NCI-H2107 treated with DMSO at 0.1 percent for 48 hours (cell line): ENCODE results near the gene RPL13A.

ENCODE experiments used
- DNase-seq: peaks from one replicate; lab custom pipeline; 2025; ENCODE audit not compliant: unreplicated experiment; lab: John Stamatoyannopoulos, UW

RPL13A gene

DNA sequence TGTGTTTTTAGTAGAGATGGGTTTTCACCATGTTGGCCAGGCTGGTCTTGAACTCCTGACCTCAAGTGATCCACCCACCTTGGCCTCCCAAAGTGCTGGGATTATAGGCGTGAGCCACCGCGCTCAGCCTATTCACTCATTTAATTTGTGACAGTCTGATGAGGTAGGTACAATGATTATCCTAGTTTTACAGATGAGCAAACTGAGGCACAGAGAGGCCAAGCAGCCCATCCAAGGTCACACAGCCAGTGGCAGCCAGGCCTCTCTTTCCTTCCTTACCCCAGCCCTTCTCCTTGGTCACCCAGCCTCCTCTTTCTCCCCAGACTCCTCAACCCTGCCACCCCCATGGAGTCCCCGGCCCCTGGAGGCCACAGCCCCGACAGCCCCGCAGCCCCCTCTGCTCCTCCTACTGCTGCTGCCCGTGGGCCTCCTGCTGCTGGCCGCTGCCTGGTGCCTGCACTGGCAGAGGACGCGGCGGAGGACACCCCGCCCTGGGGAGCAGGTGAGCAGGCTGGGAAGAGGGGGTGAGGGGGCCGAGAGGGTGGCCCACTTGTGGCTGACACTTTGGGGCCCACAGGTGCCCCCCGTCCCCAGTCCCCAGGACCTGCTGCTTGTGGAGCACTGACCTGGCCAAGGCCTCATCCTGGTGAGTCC is 7.3 kb upstream of the RPL13A start:
- DNase-seq = no peak

DNA sequence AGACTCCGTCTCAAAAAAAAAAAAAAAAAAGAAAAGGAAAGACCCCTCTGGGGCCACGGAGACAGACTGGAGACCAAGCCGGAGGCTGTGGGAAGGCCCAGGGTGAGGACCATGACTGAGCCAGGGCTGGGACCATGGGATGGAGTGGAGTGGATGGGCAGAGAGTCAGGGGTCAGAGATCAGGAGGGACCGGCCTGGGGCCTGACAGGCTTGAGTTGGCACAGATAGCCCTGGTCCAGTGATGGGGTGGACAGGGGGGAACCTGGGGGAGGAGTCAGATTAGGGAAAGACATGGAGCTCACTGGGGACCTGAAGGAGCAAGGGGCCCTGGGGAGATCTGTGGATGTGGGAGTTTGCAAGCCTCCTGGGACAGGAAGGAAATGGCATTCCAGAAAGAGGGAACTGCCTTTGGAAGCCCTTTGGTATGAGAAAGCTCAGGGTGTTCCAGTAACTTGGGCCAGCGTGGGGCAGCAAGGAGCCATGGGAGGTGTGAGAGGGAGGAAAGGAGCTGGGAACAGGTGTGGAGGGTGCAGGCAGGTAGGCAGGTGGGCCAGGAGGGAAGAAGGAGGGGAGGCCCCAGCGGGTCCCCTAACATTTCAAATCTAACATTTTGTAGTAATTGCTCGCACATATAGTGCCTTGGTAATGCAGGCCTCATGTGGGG is 6.3 kb upstream of the RPL13A start:
- DNase-seq = no peak

DNA sequence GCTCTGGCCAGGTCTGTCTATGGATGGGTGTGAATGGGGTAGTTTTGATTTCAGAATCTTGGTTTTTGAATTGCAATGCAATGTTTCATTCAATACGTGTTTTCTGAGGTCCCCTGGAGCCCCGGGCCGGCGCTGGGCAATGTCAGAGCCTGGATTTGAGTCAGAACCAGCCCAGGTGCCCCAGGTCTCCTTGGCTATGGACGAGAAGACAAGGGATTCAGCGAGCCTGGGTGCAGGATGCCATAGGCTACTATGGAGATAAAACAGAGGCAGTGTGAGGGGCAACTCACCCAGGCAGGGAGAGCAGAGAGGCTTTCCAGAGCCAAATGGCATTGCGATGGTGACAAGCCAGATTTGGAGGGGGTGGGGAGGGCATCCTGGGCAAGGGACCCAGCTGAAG is 1.2 kb upstream of the RPL13A start:
- no peak for DNase-seq

DNA sequence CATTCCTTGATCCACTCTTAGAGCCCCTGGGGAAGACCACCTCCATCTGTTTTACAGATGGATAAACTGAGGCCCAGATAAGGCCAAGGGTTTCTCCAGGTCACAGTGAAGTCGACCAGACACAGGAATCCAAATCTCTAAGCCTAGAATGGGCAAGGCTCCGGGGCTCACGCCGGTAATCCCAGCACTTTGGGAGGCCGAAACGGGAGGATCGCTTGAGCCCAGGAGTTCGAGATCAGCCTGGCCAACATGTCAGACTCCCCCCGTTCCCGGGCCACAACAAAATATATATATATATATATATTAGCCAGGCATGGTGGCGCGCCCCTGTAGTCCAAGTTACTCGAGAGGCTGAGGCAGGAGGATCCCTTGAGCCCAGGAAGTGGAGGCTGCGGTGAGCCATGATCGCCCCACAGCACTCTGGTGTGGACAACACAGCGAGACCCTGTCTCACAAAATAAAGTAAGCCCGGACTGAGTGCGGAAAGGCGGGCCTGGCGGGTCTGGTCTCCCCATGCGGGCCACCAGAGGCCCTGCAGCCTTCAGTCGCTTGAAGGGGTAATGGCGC is 615 bp upstream of the RPL13A start:
- DNase-seq = no peak

DNA sequence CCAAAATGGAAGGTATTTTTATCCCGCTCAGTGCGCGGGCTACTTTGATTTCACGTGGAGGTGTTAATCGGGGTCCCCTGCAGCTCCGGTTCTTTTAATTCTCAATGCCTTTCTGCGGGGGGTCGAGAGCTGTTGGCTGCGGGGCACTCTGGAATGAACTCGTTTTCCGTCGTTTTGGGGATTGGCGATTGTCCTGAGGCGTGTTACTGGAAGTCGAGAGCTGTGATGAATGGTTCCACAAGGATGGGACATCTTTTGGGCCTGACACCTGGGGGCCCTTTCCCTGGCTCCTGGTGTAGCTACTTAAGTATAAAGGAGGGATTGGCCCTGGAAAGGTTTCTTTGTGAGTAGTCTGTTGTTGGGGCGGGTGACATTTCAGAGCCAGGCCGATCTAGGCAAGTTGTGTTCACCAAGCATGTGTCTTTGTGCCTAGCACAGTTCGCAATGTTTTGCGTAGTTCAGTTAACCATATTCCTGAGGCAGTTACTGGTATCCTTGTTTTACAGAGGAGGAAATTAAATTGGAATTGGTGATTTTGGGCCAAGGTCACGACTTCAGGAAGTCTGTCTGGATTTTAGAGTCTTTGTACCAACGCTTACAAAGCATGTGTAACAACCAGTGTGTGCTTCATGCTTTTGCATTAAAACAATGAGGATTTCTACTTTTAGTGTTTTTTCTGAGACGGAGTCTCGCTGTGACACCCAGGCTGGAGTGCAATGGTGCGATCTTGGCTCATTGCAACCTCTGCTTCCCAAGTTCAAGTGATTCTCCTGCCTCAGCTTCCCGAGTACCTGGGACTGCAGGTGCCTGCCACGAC is 846 bp downstream of the RPL13A start:
- DNase-seq = no peak

DNA sequence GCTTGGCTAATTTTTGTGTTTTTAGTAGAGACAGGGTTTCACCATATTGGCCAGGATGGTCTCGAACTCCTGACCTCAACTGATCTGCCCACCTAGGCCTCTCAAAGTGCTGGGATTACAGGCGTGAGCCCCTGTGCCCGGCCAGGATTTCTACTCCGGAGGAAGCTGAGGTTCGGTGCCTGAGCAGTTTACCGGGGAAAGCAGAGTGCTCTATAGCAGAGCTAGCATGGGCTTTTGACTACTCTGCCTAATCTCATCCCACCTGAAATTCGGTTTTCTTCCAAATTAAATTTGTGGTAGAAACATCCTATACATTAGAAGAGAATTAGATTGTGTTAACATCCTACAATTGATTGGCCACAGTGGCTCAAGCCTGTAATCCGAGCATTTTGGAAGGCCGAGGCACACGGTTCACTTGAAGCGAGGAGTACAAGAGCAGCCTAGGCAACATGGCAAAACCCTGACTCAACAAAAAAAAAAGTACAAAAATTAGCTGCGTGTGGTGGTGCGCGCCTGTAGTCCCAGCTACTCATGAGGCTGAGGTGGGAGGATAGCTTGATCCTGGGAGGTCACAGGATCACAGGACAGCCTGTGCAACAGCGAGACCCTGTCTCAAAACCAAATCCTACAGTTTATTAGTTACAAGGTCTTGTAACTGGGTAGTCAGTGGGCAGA is 1.6 kb downstream of the RPL13A start:
- no peak for DNase-seq

DNA sequence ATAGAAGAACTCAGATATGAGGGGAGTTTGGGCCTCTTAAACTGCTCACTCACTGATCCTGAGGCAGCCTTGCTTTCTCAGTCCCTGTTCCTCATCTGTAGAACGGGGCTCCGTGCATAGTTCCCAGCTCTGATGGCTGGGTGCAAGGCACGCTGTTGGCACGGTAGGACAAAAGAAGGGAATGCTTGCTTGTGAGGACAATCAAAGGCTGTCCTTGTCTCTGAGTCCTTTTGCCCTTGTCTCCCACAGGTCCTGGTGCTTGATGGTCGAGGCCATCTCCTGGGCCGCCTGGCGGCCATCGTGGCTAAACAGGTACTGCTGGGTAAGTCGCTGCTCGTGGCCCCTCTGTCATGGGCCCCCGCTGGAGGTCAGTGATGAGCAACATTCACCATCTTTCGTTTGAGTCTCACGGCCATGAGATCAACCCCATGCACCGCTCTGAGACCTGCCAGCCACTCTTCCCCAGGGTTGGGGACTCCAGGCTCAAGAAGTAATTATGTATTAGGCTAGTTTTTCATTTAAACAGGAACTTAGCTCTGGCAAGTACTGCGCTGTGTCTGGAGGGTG is 2.3 kb downstream of the RPL13A start:
- no peak for DNase-seq

DNA sequence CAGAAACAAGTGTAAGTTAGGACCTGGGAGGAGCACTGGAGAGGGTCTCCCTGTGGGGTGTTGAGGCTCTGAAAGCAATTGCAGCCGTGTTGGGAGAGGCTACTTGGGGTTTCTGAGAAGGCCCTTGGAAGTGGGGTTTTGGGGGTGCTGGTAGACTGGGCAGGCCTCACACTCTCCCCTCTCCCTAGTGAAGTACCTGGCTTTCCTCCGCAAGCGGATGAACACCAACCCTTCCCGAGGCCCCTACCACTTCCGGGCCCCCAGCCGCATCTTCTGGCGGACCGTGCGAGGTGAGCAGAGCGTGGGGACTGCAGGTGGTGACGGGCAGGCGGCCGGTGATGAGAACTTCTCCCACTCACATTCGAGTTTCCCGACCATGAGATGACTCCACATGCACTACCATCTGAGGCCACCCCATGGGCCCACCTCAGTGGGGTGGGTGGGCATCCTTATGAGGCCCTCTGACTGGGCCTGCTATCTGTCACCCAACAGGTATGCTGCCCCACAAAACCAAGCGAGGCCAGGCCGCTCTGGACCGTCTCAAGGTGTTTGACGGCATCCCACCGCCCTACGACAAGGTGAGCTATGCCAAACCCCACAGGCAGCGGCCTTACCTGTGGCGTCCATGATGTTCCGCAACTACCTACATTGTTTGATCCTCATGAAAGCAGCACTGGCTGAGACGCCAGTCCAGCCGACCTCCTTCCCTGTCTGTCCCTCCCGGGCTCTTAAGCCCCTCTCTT is 3.0 kb downstream of the RPL13A start:
- no peak for DNase-seq

DNA sequence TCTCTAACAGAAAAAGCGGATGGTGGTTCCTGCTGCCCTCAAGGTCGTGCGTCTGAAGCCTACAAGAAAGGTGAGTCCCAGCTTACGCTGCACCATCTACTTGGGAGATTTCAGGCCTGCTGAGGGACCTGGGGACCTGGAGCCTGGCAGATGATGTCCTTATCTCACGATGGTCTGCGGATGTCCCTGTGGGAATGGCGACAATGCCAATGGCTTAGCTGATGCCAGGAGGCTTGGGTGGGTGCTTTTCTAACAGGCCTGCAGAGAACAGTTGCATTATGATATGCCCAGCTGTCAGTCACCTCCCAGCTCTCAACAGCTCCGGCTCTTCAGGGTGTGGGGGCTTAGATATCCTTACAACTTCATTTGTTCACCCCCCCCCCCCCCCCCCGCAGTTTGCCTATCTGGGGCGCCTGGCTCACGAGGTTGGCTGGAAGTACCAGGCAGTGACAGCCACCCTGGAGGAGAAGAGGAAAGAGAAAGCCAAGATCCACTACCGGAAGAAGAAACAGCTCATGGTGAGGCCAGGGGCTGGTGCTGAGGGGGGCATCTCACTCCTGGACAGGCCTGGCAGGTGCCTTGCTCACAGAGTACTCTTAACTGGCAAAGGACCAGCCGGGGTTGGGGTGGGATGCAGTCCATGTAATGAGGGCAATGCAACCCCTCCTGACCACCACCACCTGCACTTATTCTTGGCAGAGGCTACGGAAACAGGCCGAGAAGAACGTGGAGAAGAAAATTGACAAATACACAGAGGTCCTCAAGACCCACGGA is 3.8 kb downstream of the RPL13A start:
- DNase-seq = no peak

DNA sequence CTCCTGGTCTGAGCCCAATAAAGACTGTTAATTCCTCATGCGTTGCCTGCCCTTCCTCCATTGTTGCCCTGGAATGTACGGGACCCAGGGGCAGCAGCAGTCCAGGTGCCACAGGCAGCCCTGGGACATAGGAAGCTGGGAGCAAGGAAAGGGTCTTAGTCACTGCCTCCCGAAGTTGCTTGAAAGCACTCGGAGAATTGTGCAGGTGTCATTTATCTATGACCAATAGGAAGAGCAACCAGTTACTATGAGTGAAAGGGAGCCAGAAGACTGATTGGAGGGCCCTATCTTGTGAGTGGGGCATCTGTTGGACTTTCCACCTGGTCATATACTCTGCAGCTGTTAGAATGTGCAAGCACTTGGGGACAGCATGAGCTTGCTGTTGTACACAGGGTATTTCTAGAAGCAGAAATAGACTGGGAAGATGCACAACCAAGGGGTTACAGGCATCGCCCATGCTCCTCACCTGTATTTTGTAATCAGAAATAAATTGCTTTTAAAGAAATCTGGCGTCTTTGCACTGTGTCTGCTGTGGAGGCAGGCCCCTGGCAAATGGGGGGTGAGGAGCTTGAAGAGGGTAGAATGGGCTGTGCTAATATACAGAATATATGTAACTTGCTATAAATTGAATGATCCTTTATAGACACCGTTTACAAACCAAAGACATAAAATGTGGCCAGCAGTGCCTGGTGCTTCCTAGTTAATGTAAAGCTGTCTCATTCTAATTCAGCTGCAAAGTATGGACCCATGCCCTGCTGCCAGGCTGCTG is 4.6 kb downstream of the RPL13A start:
- DNase-seq = no peak

DNA sequence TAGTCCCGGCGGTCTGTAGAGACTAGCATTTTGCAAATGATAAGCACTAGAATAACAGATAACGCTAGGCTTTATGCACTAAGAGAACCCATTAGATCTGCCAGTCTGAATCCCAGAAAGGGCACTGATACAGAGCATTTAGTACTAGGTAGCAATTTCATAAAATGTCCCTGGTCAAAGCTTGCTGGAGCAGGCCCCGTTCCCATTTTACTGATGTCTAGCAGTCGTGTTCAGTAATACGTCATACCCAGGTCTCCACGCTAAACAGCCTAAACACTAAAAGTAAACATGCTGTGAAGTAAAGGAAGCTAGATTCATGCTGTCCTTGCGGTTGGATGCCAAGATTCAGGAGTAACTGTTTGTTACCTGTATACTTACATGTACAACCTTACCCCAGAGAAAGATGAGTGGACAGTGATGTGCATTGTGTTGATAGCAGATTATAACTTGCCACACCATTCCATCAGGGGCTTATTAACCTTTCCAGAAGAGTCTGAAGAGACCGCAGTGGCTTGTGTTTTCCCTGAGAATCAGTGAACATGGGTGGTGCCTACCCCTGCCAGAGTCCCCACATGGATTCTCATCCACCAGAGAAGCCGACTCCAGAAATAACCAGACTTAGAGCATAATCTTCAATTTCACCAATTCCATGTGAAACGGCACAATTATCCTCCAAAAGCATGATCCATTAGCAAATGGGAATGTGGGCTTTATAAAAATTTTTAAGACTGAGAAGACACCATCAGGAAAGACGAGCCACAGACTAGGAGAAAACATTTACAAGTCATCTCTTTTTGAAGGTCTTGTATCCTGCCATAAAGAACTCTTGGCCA is 5.4 kb downstream of the RPL13A start:
- DNase-seq = no peak

DNA sequence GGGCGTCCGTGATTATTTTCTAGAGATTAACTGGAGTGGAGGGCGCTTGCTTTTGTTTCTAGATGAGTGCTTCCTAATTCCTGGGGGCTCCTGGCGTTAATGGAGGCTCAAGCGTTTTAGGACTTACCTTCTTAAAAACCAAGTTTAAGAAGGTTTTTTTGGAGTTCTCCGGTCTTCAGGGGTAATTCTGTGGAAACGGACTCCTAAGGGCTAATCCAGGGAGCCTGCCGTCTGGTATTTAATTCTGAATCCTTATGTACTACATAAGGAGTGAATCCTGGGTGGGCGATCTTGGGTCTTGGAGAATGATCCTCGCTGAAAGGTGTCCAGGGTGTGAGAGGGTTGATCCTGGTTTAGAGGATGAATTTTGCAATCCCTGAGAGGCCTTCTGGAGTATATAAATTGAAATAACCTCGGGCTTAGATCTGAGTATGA is 9.2 kb downstream of the RPL13A start:
- DNase-seq = no peak

DNA sequence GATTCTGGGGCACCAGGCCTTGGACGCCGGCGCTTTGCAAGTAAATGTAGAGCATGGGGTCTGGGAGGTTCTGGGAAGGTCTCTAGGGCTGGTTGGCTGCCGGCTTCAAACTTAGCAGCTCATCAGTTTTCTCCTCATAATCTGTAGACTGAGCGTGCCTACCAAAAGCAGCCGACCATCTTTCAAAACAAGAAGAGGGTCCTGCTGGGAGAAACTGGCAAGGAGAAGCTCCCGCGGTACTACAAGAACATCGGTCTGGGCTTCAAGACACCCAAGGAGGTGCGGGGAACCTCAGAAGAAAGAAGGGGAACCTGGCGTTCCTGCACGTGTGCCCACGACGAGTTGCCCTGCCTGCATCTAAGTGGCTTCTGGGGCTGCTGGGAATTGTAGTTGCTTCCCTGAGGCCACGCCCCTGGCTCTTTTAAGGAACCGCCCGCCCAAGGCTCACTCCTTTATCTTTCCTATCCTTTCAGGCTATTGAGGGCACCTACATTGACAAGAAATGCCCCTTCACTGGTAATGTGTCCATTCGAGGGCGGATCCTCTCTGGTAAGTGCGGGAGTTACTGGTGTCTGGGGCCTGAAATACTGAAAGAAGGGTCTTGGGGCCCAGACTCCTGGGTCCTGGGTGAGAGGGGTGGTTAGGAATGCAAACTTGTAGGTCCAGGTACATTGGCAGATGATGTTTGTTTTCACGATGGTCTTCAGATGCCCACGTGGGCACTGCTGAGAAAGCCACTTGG is 9.8 kb downstream of the RPL13A start:
- no peak for DNase-seq

DNA sequence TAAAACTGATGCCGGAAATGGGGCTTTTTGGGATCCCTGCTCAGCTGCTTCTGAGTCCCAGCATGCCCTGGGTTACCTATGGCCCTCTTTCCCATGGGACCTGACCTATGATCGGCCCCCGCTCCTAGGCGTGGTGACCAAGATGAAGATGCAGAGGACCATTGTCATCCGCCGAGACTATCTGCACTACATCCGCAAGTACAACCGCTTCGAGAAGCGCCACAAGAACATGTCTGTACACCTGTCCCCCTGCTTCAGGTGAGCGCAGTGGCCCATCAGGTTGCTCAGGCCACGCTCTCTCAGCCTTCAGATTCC is 10.3 kb downstream of the RPL13A start:
- DNase-seq = no peak

DNA sequence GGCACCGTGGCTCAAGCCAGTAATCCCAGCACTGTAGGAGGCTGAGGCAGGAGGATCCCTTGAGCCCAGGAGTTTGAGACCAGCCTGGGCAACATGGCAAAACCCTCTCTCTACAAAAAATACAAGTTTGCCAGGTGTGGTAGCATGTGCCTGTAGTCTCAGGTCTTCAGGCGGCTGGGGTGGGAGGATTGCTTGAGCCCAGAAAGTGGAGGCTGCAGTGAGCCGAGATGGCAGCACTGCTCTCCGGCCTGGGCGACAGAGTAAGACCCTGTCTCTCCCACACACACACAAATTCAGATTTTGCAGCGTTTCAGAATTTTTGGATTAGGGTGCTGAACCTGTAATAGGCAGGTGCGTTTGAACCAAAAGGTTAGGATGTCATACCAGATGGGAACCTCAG is 11.1 kb downstream of the RPL13A start:
- no peak for DNase-seq

DNA sequence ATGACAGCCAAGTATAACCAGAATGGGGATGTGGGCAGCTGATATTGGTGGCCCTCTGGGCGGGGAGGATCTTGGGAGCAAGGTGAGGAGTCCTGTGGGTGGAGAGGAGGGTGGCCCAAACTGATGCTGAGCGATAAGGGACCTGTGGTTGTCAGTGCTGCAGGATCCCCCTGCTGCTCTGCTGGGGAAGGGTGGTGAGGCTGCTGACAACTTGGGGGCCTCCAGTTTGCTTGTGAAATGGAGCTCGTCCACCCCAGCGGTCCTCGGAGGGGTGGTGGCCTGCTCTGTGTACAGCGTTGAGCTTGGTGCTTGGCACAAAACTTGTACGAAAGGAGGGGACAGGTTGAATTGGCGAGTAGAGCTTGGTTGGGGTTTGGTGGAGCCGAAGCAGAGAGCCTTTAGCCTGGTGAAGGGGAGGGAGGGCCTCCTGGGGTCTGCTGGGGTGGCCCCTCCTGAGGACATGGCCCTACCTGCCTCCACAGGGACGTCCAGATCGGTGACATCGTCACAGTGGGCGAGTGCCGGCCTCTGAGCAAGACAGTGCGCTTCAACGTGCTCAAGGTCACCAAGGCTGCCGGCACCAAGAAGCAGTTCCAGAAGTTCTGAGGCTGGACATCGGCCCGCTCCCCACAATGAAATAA is 11.7 kb downstream of the RPL13A start:
- no peak for DNase-seq
